Mononuclear cell (primary cell): ENCODE measurements around the gene POM121C. TPM values are rescaled to one million over a fixed set of nuclear protein-coding genes. Genes with fewer than 3 reads are reported as not detected.
"Not testable (repeated sequence)": the region's sequence is repeated elsewhere in the genome, so short reads cannot be mapped to it uniquely, and the experiment has no call there.

Experiments used
- H3K27me3 ChIP-seq: 2 replicates; pipeline ENCODE4 v1.6.0; 2011; ENCODE audit warnings: low read length, control low read depth; ENCODE audit not compliant: insufficient read depth
- H3K4me1 ChIP-seq: 2 replicates; pipeline ENCODE4 v1.5.1; 2011; ENCODE audit warnings: mild to moderate bottlenecking, low read length, control low read depth; ENCODE audit not compliant: insufficient read depth
- H3K4me3 ChIP-seq: 2 replicates; pipeline ENCODE4 v1.5.1; 2011; ENCODE audit warnings: mild to moderate bottlenecking, low read length, moderate library complexity
- H3K9me3 ChIP-seq: 2 replicates; pipeline ENCODE4 v1.5.1; 2011; ENCODE audit warnings: low read depth, mild to moderate bottlenecking, control low read depth, low read length
- total RNA-seq: library from RNA; depleted of rRNA; stranded (reverse); fragments of >200 nt; gene quantifications from one replicate; pipeline ENCODE4 v1.2.3, GENCODE V29; 2012

POM121C gene
- total RNA-seq, 1 donor = 21.9 TPM

DNA sequence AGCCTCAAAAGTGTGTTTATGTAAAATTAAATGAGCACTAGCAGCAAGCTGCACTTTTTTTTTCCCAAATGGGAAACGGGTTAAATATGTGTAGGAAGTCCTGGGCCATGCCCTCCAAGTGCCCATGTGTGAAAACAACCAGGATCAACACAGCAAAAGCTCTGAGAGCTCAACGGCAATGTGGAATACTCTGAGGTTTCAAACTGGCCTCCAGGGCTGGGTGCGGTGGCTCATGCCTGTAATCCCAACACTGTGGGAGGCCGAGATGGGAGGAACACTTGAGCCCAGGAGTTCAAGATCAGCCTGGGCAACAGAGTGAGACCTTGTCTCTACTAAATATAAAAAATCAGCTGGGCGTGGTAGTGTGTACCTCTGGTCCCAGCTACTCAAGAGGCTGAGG is 28.1 kb downstream of the POM121C start:
- not testable (repeated sequence) for H3K27me3 ChIP-seq, H3K4me3 ChIP-seq, H3K9me3 ChIP-seq, H3K4me1 ChIP-seq

DNA sequence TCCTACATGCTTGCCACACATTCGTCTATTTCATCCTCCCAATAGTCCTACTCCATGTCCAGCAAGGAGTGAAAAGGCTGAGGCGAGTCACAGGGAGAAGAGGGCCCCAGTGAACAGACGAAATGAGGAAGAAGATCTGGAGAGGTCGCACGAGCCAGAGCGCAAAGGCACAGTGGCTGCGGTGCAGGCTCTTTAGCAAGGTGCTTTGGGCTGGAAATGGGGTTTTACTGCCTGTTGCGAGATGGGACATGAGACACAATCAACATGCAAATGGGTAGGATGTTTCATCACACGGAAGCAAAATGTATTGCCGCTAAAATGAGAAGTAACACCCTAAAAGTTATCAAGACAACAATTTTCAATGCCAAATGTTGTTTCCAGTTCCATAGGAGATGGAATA is 29.7 kb downstream of the POM121C start:
- H3K27me3 ChIP-seq = not testable (repeated sequence)

DNA sequence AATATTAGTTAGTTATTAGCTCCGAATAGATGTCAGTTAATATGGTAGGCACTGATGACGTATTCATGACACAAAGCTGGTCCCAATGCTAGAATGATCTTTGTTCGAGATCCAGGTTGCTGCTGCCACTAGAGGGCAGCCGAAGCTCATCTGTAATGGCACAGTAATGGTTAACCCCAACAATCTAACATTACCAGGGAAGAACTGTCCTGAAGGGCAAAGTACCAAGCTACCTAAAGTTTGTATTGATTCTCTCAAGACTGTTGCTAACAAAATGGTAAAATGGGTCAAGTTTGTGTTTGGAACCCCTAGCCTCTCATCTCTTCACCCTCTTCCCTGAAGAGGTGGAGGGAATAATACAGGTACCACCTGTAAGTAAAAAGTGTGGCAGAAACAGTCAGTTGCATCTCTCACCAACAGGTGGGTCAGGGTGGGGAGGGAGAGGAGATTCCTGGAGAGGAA is 33.6 kb downstream of the POM121C start:
- not testable (repeated sequence) for H3K4me3 ChIP-seq, H3K4me1 ChIP-seq, H3K9me3 ChIP-seq, H3K27me3 ChIP-seq

More for the DNA sequence above, 29.7 kb downstream of the POM121C start:
- not testable (repeated sequence) for H3K4me3 ChIP-seq, H3K9me3 ChIP-seq, H3K4me1 ChIP-seq

DNA sequence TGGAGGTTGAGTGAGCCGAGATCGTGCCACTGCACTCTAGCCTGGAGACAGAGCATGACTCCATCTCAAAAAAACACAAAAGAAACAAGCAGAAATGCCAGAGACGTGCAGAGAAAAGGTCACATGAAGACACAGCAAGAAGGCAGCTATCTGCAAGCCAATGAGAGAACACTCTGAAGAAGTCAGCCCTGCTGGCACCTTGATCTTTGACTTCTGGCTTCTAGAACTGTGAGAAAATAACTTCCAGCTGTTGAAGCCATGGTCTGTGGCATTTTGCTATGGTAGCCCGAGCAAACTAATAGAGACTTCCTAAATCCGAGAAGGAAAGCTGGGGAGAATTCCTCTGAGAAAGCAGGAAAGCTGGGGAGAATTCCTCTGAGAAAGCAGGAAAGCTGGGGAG is 36.2 kb downstream of the POM121C start:
- H3K4me1 ChIP-seq, H3K27me3 ChIP-seq, H3K9me3 ChIP-seq, H3K4me3 ChIP-seq: not testable (repeated sequence)

DNA sequence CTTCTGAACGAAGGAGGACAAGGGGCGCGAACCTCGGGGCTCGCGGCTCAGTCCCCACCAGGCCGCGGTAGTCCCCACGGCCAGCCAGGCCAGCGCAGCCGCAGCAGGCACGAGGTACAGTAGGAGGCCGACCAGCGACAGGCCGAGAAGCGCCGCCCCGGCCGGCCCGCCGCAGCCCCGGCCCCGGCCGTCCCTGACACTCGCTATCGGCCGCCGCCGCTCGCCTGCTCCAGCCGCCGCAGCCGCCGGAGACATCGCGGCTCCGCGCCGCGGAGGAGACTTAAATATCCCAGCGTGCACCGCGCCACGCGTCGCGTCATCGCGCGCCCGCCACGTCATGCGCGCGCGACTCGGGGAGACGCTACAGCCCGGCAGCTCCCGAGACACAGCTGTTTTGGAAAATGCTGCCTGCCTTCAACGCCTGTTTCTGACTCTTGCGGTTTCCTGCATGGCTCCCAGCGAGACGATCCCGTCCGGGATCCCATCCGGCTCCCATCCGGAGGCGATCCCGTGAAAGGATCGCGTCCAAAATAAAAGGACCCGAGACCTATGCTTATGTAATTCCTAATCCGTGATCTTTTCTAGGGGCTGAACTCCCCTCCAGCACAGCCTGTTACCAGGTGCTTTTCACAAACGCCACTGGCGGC is 43.5 kb downstream of the POM121C start:
- H3K27me3 ChIP-seq, H3K4me1 ChIP-seq, H3K9me3 ChIP-seq: not testable (repeated sequence)
- peak overlapping the region; percentile 51 for H3K4me3 ChIP-seq

DNA sequence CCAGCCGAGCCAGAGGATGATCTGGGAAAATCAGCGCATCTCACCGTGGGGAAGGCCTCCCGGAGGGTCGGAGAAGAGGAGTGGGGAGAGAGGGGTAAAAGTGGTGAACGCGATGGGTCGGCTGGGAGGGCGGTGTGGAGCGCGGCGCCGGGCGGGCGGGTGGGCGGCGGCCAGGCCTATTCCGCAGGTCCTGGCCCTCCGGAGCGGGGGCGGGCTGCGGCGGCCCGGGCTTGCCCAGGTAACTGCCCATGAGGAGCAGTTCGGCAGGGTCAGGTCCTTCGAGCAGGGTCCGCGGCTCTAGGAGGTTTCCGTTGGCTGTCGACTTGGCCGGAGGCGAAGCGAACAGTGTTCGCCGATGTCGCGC is 44.0 kb downstream of the POM121C start:
- not testable (repeated sequence) for H3K4me1 ChIP-seq
- peak overlapping the region; percentile 51 for H3K4me3 ChIP-seq

DNA sequence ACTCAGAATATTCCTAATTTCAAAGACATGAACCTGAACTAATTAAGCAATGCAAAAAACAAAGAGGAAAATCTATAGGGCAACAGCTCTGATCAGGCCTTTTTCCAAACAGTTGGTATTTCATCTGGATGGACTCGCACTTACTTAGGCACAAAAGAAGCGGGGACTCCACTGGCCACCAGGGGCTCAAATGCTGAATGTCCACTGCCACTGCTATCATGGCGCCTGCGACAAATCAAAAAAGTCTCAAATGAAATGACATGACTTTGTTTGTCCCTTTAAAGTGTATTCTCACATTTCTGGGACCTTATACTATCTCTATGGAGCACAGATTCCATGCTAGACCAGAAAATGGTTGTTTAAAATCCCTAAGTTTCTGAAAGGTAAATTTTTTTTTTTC is 47.1 kb downstream of the POM121C start:
- H3K4me1 ChIP-seq, H3K27me3 ChIP-seq, H3K4me3 ChIP-seq, H3K9me3 ChIP-seq: not testable (repeated sequence)

More for the DNA sequence above, 44.0 kb downstream of the POM121C start:
- H3K9me3 ChIP-seq, H3K27me3 ChIP-seq: not testable (repeated sequence)

DNA sequence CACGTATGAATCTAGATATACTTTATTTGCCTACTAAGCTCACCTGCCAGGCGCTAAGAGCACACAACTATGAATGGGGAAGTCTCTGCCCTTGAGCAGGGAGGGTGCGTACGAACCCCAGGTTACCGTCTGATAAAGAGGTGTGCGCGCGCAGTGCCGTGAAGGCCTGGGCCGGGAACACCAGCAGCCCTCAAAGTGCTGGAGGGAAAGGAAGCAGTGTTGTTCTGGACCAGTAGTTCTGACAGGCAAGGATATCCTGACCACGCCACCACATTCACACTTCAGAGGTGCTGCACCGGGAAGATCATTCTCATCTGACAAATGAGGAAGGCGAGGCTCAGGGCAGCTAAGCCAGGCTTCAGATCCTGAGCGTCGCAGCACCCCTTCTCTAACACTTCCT is 62.6 kb downstream of the POM121C start:
- H3K4me3 ChIP-seq, H3K4me1 ChIP-seq, H3K27me3 ChIP-seq: not testable (repeated sequence)

DNA sequence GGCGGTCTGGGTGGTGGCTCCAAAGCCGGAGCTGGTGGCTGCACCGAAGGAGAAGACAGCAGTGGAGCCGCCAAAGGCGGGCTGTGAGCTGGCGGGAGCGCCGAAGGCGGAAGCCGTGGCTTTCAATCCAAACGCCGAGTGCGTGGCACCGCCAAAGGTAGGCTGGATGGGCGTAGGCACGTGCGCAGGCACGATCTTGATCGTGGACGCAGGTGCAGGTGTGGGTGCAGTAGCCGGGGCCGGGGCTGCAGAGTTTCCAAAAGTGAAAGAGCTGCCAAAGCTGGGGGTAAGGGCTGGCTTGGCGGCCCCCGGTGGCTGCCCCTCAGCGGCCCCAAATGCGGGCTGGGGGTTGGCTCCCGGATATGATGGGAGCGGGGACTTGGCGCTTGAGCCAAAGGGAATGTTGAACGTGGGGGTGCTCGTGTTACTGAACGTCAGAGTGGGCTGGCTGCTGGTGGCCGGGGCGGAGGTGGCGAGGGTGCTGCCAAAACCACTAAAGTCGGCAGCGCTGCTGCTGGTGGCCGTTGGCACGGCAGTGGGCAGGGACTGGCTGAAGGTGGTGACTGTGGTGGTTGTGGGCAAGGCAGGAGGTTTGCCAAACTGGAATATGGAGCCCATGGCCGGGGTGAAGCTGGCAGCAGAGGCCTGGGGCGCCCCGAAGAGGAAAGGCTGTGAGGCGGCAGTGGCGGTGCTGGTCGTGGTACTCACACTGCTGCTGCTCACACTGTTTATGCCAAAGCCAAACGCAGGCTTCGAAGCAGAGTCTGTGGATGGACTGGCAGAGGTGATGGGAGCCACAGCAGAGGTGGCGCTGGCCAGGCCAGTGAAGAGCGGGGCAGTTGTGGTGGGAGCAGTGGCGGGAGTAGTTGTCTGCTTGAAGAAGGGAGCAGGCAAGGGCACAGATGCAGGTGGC is 64.0 kb downstream of the POM121C start:
- not testable (repeated sequence) for H3K9me3 ChIP-seq, H3K27me3 ChIP-seq, H3K4me3 ChIP-seq, H3K4me1 ChIP-seq

More for the DNA sequence above, 62.6 kb downstream of the POM121C start:
- not testable (repeated sequence) for H3K9me3 ChIP-seq

DNA sequence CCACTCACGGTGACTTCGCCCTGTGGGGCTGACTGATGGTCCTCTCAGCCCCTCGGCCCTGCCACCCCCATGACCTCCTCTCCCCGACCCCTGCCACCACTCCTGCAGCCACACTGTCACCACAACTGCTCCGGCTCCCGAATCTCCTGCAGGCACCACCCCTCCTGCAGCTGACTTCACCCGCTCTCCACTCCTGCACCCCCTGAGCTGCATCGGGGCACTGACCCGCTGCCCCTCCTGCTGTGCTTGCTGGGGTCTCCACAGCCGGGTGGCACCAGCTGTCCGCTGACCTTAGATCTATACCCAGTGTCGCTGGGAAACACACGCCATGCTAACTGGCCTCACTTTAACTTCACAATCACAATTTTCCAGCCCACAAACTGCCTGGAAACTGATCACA is 65.9 kb downstream of the POM121C start:
- H3K4me3 ChIP-seq, H3K27me3 ChIP-seq, H3K4me1 ChIP-seq, H3K9me3 ChIP-seq: not testable (repeated sequence)

DNA sequence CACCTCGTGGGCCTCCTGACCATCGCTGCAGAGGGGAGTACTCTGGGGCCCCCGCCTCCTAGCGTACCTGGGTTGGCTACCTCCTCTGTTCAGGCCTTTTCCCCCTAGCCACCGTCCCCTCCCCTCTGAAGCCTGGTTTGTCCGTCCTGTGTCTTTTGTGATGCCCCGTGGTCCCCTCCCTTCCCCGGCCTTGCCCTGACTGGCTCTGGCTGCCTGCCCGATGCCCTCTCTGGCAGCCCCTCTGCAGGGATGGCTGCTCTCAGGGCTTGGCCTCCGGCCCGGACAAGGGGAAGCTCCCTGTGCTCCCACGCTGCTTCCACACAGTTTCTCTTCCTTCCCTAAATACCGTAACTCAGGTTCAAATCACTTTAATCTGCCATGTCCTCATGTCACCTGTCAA is 66.4 kb downstream of the POM121C start:
- H3K27me3 ChIP-seq, H3K4me3 ChIP-seq, H3K4me1 ChIP-seq, H3K9me3 ChIP-seq: not testable (repeated sequence)

DNA sequence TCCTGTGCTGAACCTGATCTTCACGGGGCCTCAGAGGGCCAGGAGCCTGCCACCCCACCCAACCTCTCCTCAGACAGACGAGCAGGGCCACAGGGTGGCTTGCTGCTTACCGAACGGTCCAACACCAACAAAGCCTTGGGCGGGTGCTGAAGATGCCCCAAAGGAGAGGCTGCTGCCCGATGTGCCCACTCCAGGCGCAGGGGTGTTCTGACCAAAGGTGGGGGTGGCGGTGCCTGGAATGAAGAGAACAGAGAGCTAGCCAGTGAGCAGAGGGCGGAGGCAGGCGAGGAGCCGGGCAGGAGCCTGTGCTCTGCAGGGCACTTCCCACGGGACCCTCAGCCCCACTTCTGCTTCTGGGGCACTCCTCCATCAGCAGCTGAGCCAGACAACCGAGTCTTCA is 66.9 kb downstream of the POM121C start:
- H3K9me3 ChIP-seq, H3K4me1 ChIP-seq, H3K4me3 ChIP-seq, H3K27me3 ChIP-seq: not testable (repeated sequence)

DNA sequence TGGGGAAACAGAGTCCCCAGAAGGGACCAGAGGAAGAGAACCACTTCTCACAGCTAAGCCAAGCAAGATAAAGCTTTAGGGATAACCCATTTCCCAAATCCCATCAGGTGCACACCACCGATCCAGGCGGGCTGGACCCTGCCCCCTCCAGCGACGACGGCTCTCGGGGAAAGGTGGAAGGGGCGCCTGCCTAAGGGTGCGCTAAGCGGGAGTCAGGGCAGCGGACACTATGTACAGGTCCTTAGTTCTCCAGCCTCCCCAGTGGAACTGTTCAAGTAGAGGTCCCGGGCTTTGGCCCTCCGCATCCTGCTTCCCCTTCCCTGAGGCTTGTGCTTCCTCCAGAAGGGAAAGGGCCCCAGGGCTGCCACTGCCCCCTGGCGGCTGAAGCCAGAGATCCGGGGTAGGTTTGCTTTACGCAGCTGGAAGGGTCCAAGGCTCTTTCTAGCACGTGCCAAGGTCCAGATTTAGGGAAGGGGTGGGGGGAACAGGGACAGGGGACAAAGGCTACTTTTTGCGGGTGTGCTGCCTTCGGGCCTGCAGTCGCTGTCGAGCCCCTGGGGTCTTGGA is 67.7 kb downstream of the POM121C start:
- not testable (repeated sequence) for H3K4me3 ChIP-seq, H3K9me3 ChIP-seq, H3K27me3 ChIP-seq, H3K4me1 ChIP-seq

DNA sequence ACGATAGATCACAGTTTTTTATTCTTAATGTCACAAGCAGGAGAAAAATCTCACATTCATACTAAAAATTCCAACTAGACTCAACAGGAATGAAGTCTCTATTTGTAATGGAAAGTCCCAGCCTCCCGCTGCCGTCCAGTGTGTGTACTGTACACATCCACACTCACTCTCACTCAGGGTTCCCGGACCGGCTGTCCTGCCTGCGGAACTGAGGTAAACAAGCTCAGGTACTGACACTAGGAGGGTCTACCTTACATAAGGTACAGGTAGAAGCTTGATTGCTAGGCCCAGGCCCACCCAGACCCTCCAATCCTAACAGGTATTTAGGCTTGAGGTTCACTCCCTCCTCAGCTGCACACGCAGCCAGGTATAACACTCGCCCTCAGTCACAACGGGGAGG is 69.3 kb downstream of the POM121C start:
- not testable (repeated sequence) for H3K4me3 ChIP-seq, H3K27me3 ChIP-seq, H3K4me1 ChIP-seq, H3K9me3 ChIP-seq

DNA sequence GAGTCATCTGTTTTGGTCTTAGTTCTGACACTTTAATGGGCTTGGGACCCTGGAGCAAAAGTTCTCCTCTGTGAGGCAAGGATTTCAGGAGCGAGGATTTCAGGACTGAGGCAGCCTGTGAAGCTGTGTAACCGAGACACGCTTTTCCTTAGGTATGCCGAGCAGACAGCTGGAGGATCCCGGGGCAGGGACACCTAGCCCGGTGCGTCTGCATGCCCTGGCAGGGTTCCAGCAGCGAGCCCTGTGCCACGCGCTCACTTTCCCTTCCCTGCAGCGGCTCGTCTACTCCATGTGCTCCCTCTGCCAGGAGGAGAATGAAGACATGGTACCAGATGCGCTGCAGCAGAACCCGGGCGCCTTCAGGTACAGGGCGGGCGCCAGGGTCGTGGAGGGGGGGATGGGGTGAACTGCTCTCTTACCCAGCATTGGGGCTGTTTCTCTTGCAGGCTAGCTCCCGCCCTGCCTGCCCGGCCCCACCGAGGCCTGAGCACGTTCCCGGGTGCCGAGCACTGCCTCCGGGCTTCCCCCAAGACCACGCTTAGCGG is 70.2 kb downstream of the POM121C start:
- H3K9me3 ChIP-seq, H3K27me3 ChIP-seq, H3K4me3 ChIP-seq, H3K4me1 ChIP-seq: not testable (repeated sequence)
